Kidney (tissue), 14 donors: Measurements from ENCODE around the gene SLC7A5. TPM values are rescaled to one million over a fixed set of nuclear protein-coding genes. Genes with fewer than 3 reads are reported as not detected.

Experiments
- DNase-seq, 5 donors: peaks; one replicate each; pipeline ENCODE4 v3.0.0-alpha.2; 2013 to 2020
- FAIRE-seq: peaks from 2 replicates; lab custom pipeline; 2012; peaks lifted over from hg19 to GRCh38; lab: Jason Lieb, UNC
- H3K27ac ChIP-seq, 2 donors: one replicate each; pipeline ENCODE4 v1.7.0; 2013; ENCODE audit warnings: low read depth in 2 of 2, low read length in 2 of 2, inconsistent platforms in 1 of 2
- H3K27me3 ChIP-seq: one replicate; pipeline ENCODE4 v1.7.1; 2013; ENCODE audit warnings: low read length, inconsistent platforms; ENCODE audit not compliant: control insufficient read depth, insufficient read depth
- H3K36me3 ChIP-seq, 3 donors: one replicate each; pipeline versions ENCODE4 v1.7.0 to v1.7.1; 2013; ENCODE audit warnings: low read length in 3 of 3, control low read depth in 1 of 3, inconsistent platforms in 1 of 3; ENCODE audit not compliant: insufficient read depth in 3 of 3, control insufficient read depth in 2 of 3
- H3K4me1 ChIP-seq, 3 donors: one replicate each; pipeline versions ENCODE4 v1.7.0 to v1.7.1; 2013; ENCODE audit warnings: low read length in 3 of 3, inconsistent platforms in 1 of 3, low read depth in 1 of 3; ENCODE audit not compliant: control insufficient read depth in 2 of 3, insufficient read depth in 2 of 3
- H3K4me3 ChIP-seq, 3 donors: one replicate each; pipeline versions ENCODE4 v1.7.0 to v1.8.1; 2013; ENCODE audit warnings: low read length in 3 of 3, control low read depth in 1 of 3, inconsistent platforms in 1 of 3
- H3K9ac ChIP-seq, 3 donors: one replicate each; pipeline versions ENCODE4 v1.7.0 to v1.7.1; 2013; ENCODE audit warnings: low read length in 3 of 3, control low read depth in 1 of 3, inconsistent platforms in 1 of 3
- H3K9me3 ChIP-seq, 3 donors: one replicate each; pipeline versions ENCODE4 v1.7.0 to v1.7.1; 2013; ENCODE audit warnings: low read length in 3 of 3, control low read depth in 1 of 3, inconsistent platforms in 1 of 3; ENCODE audit not compliant: control insufficient read depth in 2 of 3, insufficient read depth in 1 of 3
- CTCF ChIP-seq: IDR thresholded peaks from 3 replicates; pipeline ENCODE4 v1.5.1; 2012; ENCODE audit warnings: mild to moderate bottlenecking, moderate library complexity, borderline replicate concordance; ENCODE audit not compliant: insufficient read depth; ENCODE audit errors: extremely low read depth
- intact Hi-C: fragments of 100-400 bp; cut with DNase I; formaldehyde crosslinking; loops from one replicate; pipeline ENCODE4 v1.11.1; 2022
- polyA plus RNA-seq: library from polyadenylated mRNA; stranded (reverse); fragments of 350-450 nt; fragmentation: Illumina TruSeq; extraction: RNeasy Lipid Tissue Mini Kit (QIAGEN cat#74804); gene quantifications from one replicate; pipeline ENCODE4 v1.2.3, GENCODE V29; 2014; ENCODE audit warnings: low read depth, low replicate concordance; ENCODE audit not compliant: insufficient read depth
- total RNA-seq: library from RNA; stranded (reverse); fragmentation: NEBNext Ultra II Directional; extraction: Animal tissue kit (Norgen Biotek cat#: 25700); gene quantifications from one replicate; pipeline ENCODE4 v1.2.1, GENCODE V29; 2021
- donor health status: control.
- donor health status: control.
- donor health status: control.
- donor health status: control.
- donor health status: control.
- donor health status: DM: yes; HTN: yes; CAD: no.
- donor health status: Normal renal cell carcinoma (clear cell type).

The SLC7A5 gene
- total and polyA plus RNA-seq, 2 donors from 2014 or later, result 17.0 to 18.7 TPM

GRCh38 chr16:87836346-87836843, 32.9 kb downstream of the SLC7A5 start:
- Histone ChIP-seq H3K27me3 (no peaks in the 10 kb centered on the region), H3K9ac (no peak overlapping the region), H3K4me1 (peaks cover 0 to 2% (median 0%) of the 10 kb centered on the region in 3 donors), H3K27ac (no peak overlapping the region), H3K9me3 (no peaks in the 10 kb centered on the region), H3K4me3 (no peak overlapping the region), H3K36me3 (no peaks in the 10 kb centered on the region)
- no peak for DNase-seq
- TF ChIP-seq CTCF, result no peak
- intact Hi-C loops, result no loop called here
- no peak for FAIRE-seq

- H3K9me3 ChIP-seq, result no peaks in the 10 kb centered on the region
- H3K36me3 ChIP-seq, result no peaks in the 10 kb centered on the region
- no peaks in the 10 kb centered on the region for H3K27me3 ChIP-seq
- H3K4me1 ChIP-seq, result peaks cover 0 to 2% (median 0%) of the 10 kb centered on the region in 3 donors
- no peak for FAIRE-seq
- H3K9ac ChIP-seq, result no peak overlapping the region
- TF ChIP-seq CTCF, result no peak
- intact Hi-C loops, result no loop called here
- no peak for DNase-seq
- H3K4me3 ChIP-seq, result no peak overlapping the region
- H3K27ac ChIP-seq, result no peak overlapping the region
Observed at GRCh38 chr16:87835882-87836331, 33.4 kb downstream of the SLC7A5 start.

- Histone ChIP-seq H3K27ac (no peak overlapping the region), H3K4me1 (peaks cover 0 to 2% (median 0%) of the 10 kb centered on the region in 3 donors), H3K36me3 (no peaks in the 10 kb centered on the region), H3K4me3 (no peak overlapping the region), H3K9me3 (no peaks in the 10 kb centered on the region), H3K27me3 (no peaks in the 10 kb centered on the region), H3K9ac (no peak overlapping the region)
- DNase-seq, result peak in 1 of 5 donors; percentile 68
- no peak for TF ChIP-seq CTCF
- intact Hi-C loops, result no loop called here
- FAIRE-seq, result no peak
Observed at GRCh38 chr16:87834668-87835473, 34.4 kb downstream of the SLC7A5 start.
